HFF-Myc (cell line): Measurements from ENCODE around the gene CORO1C.
A peak's percentile ranks its signal among the peaks of the same experiment; 100 is the strongest.

Experiments
- DNase-seq: peaks from one replicate; pipeline ENCODE4 v3.0.0-alpha.2; 2011; ENCODE audit warnings: low read depth; ENCODE audit errors: extremely low read depth
- H3K4me3 ChIP-seq: replicated peaks from 2 replicates; pipeline ENCODE4 v1.5.1; 2011; ENCODE audit warnings: low read depth, mild to moderate bottlenecking, control low read depth, low read length
- CTCF ChIP-seq: IDR thresholded peaks from 2 replicates; pipeline ENCODE4 v1.5.1; 2012; ENCODE audit warnings: mild to moderate bottlenecking, low read depth, low read length, control low read depth; ENCODE audit errors: missing control alignments

Gene CORO1C

GRCh38 chr12:108600702-108601007 is 130.7 kb downstream of the CORO1C start:
- DNase-seq: no peak
- no peak overlapping the region for H3K4me3 ChIP-seq
- TF ChIP-seq CTCF: no peak

- no peak for TF ChIP-seq CTCF
- H3K4me3 ChIP-seq: no peak overlapping the region
- DNase-seq: no peak
These were observed 131.2 kb downstream of the CORO1C start for GRCh38 chr12:108599948-108600701.

DNA sequence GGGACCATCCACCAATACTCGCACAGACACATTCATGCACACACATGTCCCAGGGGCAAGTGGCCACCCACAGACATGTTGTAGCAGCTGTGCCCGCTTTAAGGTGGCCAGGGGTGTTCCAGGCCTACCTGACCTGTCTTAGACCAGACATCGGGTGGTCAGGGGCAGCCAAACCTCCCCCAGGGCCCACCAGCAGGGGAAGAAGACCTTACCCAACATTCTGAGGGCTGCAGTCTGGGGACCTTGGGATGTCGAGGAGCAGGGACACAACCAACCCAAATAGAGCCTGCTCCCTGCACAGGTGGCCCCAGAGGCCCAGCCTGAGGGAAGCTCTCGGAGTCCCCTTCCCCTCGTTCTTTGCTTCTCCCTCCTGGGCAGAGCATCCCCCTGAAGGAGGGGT is 131.8 kb downstream of the CORO1C start:
- TF ChIP-seq CTCF: no peak
- DNase-seq: no peak
- H3K4me3 ChIP-seq: no peak overlapping the region

DNA sequence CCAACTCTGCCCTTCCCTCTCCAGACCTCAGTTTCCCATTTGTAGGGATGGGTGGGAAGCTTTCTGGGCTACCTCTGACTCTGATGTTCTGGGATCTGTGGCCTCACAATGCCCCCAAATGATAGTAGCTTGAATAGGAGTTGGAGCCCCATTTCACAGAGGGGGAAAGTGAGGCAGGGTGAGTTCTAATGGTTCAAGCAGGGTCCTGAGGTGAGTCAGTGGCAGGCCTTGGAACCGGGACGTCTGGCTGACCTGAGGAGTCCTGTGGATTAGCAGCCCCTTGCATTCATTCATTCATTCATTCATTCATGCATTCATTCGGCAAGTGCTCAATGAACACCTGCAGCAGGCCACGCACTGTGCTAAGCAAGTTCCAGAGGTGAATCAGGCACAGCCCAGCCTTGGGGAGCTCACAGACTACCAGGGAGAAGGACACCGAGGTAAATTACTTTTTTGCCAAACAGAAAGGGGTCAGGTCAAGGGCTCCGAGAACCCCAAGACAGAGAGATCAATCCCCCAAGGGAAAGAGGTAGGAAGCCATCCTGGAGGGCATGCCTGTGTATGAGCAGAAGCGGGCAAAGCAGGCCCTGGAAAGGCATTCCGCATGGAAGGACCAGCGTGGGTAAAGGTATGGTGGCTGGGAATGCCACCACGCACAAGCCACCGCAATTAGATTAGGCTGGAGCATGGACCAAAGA is 132.6 kb downstream of the CORO1C start:
- H3K4me3 ChIP-seq: peak overlapping the region; percentile 87

GRCh38 chr12:108597559-108598471 is 133.5 kb downstream of the CORO1C start, which contains the start of gene TMEM119:
Gene TMEM119 (minus strand): TSS chr12:108598084. CDS start chr12:108592383, 5,701 bp downstream.
- no peak for TF ChIP-seq CTCF
- DNase-seq: peak; percentile 65
- H3K4me3 ChIP-seq: peak within 1 kb of the TSS; percentile 87

More for the DNA sequence above, 132.6 kb downstream of the CORO1C start:
- no peak for DNase-seq
- TF ChIP-seq CTCF: no peak

GRCh38 chr12:108596854-108597558 is 134.3 kb downstream of the CORO1C start:
- H3K4me3 ChIP-seq: peak overlapping the region; percentile 87
- DNase-seq: no peak
- TF ChIP-seq CTCF: no peak
